Measurements from ENCODE around the gene AGPAT4. TPM values are rescaled to one million over a fixed set of nuclear protein-coding genes. Genes with fewer than 3 reads are reported as not detected.
A peak's percentile ranks its signal among the peaks of the same experiment; 100 is the strongest.

The AGPAT4 gene
- total and polyA plus RNA-seq, 2 of the 13 experiments (the other 11 are each of a cell fraction or from before 2014, with no cell fraction given), result 0.07 to 0.13 TPM

- no TSS peak for BruUV-seq (replicated peaks)
- in situ Hi-C loops (cut with HindIII; ENCODE audit: extremely low pct_ligation_motif_present, low pct_unique_long_range_greater_than_20kb), result no loop called here
- Histone ChIP-seq H3K27ac (ENCODE audit: extremely low read length, insufficient read depth, low read length) (no peak overlapping the region), H3K27me3 (ENCODE audit: control insufficient read depth in 1 of 2, insufficient read depth in 2 of 2, low read length in 2 of 2) (no peaks in the 10 kb centered on the region), H3K4me1 (ENCODE audit: insufficient read depth, low read length) (peaks cover 45% of the 10 kb centered on the region), H3K4me2 (ENCODE audit: low read depth, low read length) (no peak overlapping the region), H3K9me3 (ENCODE audit: low read length) (no peaks in the 10 kb centered on the region), H3K4me3 (replicated peaks in 1 of 3; ENCODE audit: insufficient read depth in 1 of 3, low read depth in 2 of 3, low read length in 3 of 3) (no peak overlapping the region), H4K20me1 (ENCODE audit: insufficient read depth, low read length) (no peaks in the 10 kb centered on the region), H3K36me3 (replicated peaks in 1 of 2; ENCODE audit: control insufficient read depth in 1 of 2, insufficient read depth in 2 of 2, low read length in 2 of 2) (no peaks in the 10 kb centered on the region), H3K9ac (ENCODE audit: insufficient read depth, low read depth, low read length) (no peak overlapping the region), H2AFZ (ENCODE audit: low read length) (no peak overlapping the region), H3K79me2 (ENCODE audit: insufficient read depth, low read length) (no peaks in the 10 kb centered on the region)
- DNase-seq (ENCODE audit: low spot score) (no peak), FAIRE-seq (no peak), ATAC-seq (peak; percentile 31)
- ChIA-PET CTCF (ENCODE audit: low intra/inter-chr PET ratio, low total read pairs) (no interaction called here), POLR2A (no interaction called here)
- 69% methylated on average over 11 of the region's 28 CpGs for WGBS (ENCODE audit: low lambda C conversion rate)
- intact Hi-C loops (cut with micrococcal nuclease; ENCODE audit: unreplicated experiment), result loop anchor here (5.0 kb wide), 1 partner anchor 232 kb away; no protein-coding TSS in a partner anchor
- TF ChIP-seq NFIB (CRISPR knock-in tag; IDR thresholded peaks at IDR 0.05; ENCODE audit: borderline replicate concordance), result peak; percentile 52; the same call in 1 of the 2 replicates
- TF ChIP-seq ZNF839 (CRISPR knock-in tag; IDR thresholded peaks at IDR 0.05; ENCODE audit: borderline replicate concordance), result no peak
- 0 out of 2 replicates have a peak, but pooled peaks have one; percentile 33 for TF ChIP-seq ZNF629 (CRISPR knock-in tag; conservative IDR thresholded peaks at IDR 0.05)
- TF ChIP-seq ZNF33A (CRISPR knock-in tag; IDR thresholded peaks at IDR 0.05; ENCODE audit: borderline replicate concordance), result no peak
- 0 out of 2 replicates have a peak, but pooled peaks have one; percentile 4 for TF ChIP-seq HNRNPL (IDR thresholded peaks at IDR 0.05; ENCODE audit: low read depth, low read length)
- TF ChIP-seq ZNF607 (CRISPR knock-in tag; IDR thresholded peaks at IDR 0.05; ENCODE audit: borderline replicate concordance), result no peak
- no peak for TF ChIP-seq ZNF841 (CRISPR knock-in tag; IDR thresholded peaks at IDR 0.05; ENCODE audit: borderline replicate concordance)
- TF ChIP-seq ATF6 (CRISPR knock-in tag; conservative IDR thresholded peaks at IDR 0.05), result no peak
- TF ChIP-seq, protein P1, sequence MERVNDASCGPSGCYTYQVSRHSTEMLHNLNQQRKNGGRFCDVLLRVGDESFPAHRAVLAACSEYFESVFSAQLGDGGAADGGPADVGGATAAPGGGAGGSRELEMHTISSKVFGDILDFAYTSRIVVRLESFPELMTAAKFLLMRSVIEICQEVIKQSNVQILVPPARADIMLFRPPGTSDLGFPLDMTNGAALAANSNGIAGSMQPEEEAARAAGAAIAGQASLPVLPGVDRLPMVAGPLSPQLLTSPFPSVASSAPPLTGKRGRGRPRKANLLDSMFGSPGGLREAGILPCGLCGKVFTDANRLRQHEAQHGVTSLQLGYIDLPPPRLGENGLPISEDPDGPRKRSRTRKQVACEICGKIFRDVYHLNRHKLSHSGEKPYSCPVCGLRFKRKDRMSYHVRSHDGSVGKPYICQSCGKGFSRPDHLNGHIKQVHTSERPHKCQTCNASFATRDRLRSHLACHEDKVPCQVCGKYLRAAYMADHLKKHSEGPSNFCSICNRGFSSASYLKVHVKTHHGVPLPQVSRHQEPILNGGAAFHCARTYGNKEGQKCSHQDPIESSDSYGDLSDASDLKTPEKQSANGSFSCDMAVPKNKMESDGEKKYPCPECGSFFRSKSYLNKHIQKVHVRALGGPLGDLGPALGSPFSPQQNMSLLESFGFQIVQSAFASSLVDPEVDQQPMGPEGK (CRISPR knock-in tag; IDR thresholded peaks at IDR 0.05), result 0 out of 2 replicates have a peak, but pooled peaks have one; percentile 35
Observed at GRCh38 chr6:161139766-161140553, 133.9 kb downstream of the AGPAT4 start.

All from HepG2 (cell line).